Measurements from ENCODE around the gene CTSD.

Gene CTSD

DNA sequence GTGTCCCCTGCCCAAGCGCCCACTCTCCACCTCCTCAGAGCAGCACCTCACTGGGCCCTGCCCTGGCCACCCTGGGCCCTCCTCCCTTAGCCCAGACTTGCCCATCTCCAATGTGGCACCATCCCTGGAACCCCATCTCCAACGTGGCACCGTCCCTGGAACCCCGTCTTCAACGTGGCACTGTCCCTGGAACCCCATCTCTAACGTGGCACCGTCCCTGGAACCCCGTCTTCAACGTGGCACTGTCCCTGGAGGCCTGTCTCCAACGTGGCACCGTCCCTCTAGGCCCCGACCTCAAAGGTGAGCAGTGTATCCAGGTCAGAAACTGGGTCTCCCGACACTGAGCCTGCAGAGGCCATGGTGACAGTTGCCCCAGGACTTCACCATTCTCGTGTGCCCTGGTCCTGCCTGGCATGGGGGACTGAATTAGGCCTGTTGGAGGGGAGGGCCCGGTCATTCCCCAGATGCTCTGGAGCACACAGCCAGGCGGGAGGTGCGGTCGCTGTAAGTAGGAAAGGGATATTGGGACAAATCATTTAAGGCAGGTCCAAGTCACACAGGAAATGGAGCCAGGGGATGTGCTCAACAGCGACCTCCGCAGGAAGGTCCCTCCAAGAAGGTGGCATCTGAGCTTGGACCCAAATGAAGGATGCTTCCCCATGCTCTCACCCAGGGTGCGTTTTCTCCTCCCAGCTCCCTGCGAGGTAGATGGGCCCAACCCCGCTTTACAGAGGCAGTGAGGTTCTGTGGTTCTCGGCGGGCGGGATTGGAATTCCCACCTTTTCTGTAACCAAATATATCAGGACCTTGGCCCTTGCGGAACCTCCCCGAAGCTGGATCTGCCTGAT is 2.4 kb upstream of the CTSD start:
- FAIRE-seq (no peak), DNase-seq (ENCODE audit: insufficient read length, low spot score) (no peak)
- TF ChIP-seq, protein P1, sequence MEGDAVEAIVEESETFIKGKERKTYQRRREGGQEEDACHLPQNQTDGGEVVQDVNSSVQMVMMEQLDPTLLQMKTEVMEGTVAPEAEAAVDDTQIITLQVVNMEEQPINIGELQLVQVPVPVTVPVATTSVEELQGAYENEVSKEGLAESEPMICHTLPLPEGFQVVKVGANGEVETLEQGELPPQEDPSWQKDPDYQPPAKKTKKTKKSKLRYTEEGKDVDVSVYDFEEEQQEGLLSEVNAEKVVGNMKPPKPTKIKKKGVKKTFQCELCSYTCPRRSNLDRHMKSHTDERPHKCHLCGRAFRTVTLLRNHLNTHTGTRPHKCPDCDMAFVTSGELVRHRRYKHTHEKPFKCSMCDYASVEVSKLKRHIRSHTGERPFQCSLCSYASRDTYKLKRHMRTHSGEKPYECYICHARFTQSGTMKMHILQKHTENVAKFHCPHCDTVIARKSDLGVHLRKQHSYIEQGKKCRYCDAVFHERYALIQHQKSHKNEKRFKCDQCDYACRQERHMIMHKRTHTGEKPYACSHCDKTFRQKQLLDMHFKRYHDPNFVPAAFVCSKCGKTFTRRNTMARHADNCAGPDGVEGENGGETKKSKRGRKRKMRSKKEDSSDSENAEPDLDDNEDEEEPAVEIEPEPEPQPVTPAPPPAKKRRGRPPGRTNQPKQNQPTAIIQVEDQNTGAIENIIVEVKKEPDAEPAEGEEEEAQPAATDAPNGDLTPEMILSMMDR (IDR thresholded peaks at IDR 0.05; ENCODE audit: insufficient read depth, missing control alignments): no peak

DNA sequence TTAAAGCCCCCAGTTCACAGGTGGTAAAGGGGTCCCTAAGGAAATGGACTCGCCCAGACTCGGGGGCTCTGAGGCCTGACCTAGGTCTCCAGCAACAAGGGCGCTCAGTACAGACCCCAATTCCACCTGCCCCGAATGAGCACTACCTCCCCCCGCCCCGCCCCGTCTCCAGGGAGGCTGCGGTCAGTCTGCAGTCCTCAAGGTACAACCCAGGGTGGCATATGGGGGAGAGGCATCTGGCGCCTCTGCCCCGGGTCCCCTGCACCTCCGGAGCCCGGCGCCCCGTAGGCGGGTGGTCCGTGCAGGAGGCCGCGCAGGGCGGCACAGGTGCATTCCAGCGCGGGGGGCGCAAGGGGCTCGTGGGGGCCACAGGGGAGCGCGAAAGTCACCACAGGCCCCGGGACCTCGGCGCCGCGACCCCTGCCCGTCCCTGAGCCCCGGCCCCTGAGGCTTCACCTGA is 361 bp downstream of the CTSD start:
- DNase-seq (ENCODE audit: insufficient read length, low spot score): no peak

DNA sequence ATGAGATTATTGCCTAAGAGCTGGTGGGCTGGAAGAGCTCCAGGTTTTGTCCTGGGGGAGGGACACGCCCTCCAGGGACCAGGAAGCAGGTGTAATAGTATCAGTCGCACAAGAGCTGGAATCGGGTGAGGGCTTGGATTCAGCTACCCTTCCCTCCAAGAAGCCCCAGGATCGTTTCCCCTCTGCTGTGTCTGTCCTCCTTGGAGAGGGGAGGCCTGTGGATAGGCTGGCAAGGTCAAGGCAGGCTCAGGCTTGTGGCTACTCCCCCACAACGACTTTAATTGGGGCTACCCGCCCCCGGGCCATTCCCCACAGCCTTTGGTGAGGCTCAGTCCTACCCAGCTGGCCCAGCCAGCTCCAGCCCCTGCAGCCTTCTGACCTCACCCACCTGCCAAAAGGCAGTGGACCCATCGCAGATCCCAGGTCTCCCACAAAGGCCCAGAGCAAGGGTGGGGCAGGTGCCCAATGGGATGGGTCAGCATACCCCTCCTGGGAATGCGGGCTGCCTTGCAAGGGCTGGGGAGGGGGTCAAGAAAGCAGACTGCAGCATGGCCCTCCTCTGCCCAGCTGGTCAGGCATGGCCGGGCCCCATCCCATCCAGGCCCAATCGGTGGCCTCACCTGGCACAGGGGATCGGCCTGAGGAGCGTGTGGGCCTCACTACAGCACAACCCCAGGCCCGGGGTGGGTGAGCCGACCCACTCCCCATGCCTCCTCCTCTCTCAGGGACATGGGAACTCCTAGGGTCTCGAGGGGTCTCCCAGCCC is 1.0 kb downstream of the CTSD start:
- FAIRE-seq: no peak

More for the DNA sequence above, 361 bp downstream of the CTSD start:
- TF ChIP-seq, protein P1 (IDR thresholded peaks at IDR 0.05; ENCODE audit: insufficient read depth, missing control alignments): no peak
- FAIRE-seq: no peak

DNA sequence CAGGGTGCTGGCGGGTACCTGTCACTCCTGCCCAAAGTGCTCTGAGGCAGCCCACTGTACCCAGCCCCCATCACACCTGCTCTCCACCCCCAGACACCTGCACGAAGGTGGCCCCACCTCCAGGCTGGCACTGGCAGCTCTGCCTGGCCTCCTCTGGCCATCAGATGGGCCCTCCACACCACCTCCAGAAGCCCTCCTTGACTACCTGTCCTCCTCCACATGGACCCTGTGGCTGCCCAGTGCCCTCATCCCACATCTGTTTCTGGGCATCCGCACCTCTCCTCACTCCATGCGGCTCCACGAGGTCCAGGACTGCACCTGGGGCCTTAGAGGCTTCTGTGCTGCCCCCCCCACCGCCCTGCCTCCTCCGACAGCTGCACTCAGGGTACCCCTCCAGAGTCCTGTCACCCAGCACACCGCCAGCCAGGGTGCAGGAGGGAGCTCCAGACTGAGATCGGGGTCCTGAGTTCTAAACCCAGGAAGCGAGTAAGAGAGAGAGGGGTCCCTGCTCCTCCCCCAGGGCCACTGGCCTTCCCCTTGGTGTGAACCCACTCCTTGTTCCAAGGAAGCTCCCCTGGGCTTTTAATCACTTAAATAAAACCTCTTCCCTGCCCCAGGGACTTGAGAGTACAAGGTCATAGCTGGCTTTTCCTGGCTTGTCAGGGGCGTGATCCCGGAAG is 1.7 kb downstream of the CTSD start:
- no peak for FAIRE-seq
- no peak for DNase-seq (ENCODE audit: insufficient read length, low spot score)
- TF ChIP-seq, protein P1 (IDR thresholded peaks at IDR 0.05; ENCODE audit: insufficient read depth, missing control alignments): no peak

More for the DNA sequence above, 1.0 kb downstream of the CTSD start:
- TF ChIP-seq, protein P1 (IDR thresholded peaks at IDR 0.05; ENCODE audit: insufficient read depth, missing control alignments): no peak
- DNase-seq (ENCODE audit: insufficient read length, low spot score): no peak

DNA sequence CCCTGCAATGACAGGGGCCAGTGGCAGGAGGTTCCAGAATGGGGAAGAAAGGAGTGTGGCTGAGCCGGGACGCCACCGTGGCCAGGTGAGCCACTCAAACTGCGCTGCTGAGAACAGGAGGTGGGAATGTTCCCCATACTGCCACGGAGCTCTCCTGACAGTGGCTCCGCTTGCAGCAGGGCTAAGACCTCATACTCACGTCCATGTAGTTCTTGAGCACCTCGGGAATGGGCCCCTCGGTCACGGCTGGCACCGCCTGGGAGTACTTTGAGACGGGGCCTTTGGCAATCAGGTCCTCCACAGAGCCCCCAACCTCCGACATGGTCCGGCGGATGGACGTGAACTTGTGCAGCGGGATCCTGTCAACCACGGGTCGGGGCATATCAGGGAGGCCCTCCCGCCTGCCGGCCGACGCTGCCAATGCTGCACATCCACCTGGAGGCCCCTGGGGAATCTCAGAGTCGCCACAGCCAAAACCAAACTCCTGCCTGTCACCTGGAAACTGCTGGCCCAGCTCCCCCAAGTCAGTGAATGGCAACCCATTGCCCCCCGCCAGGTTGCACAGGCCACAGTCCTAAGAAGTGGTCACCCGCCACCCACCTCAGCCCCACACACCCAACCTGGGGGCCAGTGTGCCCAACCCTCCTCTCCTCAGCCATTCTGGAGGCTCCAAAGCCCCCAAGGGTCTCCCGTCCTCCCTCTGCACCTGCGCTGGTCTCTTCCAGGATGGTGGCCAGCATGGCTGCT is 2.4 kb downstream of the CTSD start:
- no peak for DNase-seq (ENCODE audit: insufficient read length, low spot score)
- FAIRE-seq: no peak
- TF ChIP-seq, protein P1 (IDR thresholded peaks at IDR 0.05; ENCODE audit: insufficient read depth, missing control alignments): no peak

DNA sequence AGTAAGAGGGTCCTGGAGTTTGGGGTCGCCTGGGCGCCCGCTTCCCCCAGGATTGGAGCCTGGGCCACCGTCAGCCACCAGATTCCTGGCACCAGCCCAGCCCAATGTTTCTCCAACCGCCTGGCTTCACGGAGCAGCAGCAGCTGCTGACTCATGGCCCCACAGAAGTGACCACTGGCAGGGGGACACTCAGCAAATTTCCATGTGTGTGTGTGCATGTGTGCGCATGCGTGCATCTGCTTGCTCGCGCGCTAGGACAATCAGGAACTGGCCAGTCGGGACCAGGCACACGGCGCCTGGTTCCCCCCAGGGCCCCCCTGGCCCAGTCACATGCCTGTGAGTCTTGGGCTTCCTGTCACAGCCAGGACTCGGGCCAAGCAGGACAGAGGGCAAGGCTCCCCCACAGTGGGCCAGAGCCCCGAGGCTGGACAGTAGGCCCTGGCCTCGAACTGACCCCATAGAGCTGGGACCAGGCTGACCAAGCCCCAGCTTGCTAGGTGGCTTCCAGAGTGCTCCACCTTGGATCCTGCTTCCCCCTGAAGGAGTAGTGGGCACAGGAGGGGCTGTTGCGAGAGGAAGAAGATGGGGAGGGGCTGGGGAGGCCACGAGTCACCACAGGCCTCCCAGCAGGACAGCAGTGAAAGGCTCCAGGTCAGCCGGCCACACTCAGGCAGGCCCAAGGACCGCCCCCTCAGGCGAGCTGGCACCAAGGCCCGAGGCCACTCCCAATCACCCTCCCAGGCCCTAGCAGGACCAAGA is 3.2 kb downstream of the CTSD start:
- DNase-seq (ENCODE audit: insufficient read length, low spot score) (no peak), FAIRE-seq (no peak)
- TF ChIP-seq, protein P1 (IDR thresholded peaks at IDR 0.05; ENCODE audit: insufficient read depth, missing control alignments): no peak

All from D721Med (cell line).